HCT116 (cell line): Measurements from ENCODE around the gene DNAJC18. TPM values are rescaled to one million over a fixed set of nuclear protein-coding genes. Genes with fewer than 3 reads are reported as not detected.
A peak's percentile ranks its signal among the peaks of the same experiment; 100 is the strongest.

Experiments used
- ATAC-seq: fragments of 200-7000 bp; cut with Tn5 transposase; 2 replicates; pipeline ENCODE4 v1.9.1; 2020; ENCODE audit warnings: mild to moderate bottlenecking, moderate library complexity
- BruUV-seq: library from RNA; stranded (reverse); fragments of 400-500 nt; replicated peaks from 2 replicates; lab custom pipeline; 2021; lab: Mats Ljungman, UMichigan
- CTCF ChIA-PET: fragments of 300-600 bp; sonication (Branson Sonifier 250); formaldehyde crosslinking; loops from one replicate; lab custom pipeline; 2021; ENCODE audit warnings: antibody characterized with exemption; lab: Charles Lee
- POLR2A ChIA-PET: fragments of 300-600, 350-600 bp; sonication (Branson Sonifier 250); formaldehyde crosslinking; loops from one replicate; lab custom pipeline; 2021; ENCODE audit warnings: antibody characterized with exemption; lab: Charles Lee
- RAD21 ChIA-PET, 2 experiments: fragments of 300-600 bp; sonication (Branson Sonifier 250); formaldehyde crosslinking; loops; one replicate each; lab custom pipeline; 2023; ENCODE audit warnings: low total read pairs in 2 of 2; ENCODE audit not compliant: uncharacterized antibody in 2 of 2, unreplicated experiment in 2 of 2, low non-redundant PET in 1 of 2; lab: Charles Lee
- DNase-seq: peaks from one replicate; pipeline ENCODE4 v3.0.0-alpha.2; 2010; ENCODE audit warnings: low read depth, low spot score
- H2AFZ ChIP-seq: fragments of 200-600 bp; shearing (Covaris generic), sonication (generic); 2 replicates; pipeline ENCODE4 v1.6.1; 2017; ENCODE audit warnings: low read depth, mixed run types, mixed read lengths, antibody characterized with exemption, low read length; ENCODE audit not compliant: poor library complexity, severe bottlenecking
- H3K27ac ChIP-seq: 2 replicates; pipeline ENCODE4 v1.5.1; 2012; ENCODE audit warnings: low read depth, low read length
- H3K27me3 ChIP-seq: fragments of 200-600 bp; sonication (generic); 2 replicates; pipeline ENCODE4 v1.6.1; 2016; ENCODE audit warnings: mixed run types, low read length, mixed read lengths; ENCODE audit not compliant: insufficient read depth
- H3K36me3 ChIP-seq, 2 experiments: fragments of 200-500 bp in 1 of 2; fragments of 200-600 bp in 1 of 2; sonication (Bioruptor generic) in 1 of 2; sonication (generic) in 1 of 2; 2 replicates each; pipeline versions ENCODE4 v1.5.1 to v1.6.1; 2014 to 2016; ENCODE audit warnings: low read length in 2 of 2, inconsistent platforms in 1 of 2, mixed read lengths in 1 of 2, mixed run types in 1 of 2; ENCODE audit not compliant: insufficient read depth in 2 of 2, control insufficient read depth in 1 of 2
- H3K4me1 ChIP-seq, 2 experiments: fragments of 200-600 bp in 1 of 2; sonication (generic) in 1 of 2; 2 replicates each; pipeline versions ENCODE4 v1.5.1 to v1.6.1; 2012 to 2017; ENCODE audit warnings: low read length in 2 of 2, inconsistent platforms in 1 of 2, mild to moderate bottlenecking in 1 of 2, mixed read lengths in 1 of 2, mixed run types in 1 of 2, moderate library complexity in 1 of 2; ENCODE audit not compliant: insufficient read depth in 2 of 2, control insufficient read depth in 1 of 2
- H3K4me2 ChIP-seq: fragments of 200-600 bp; sonication (generic); 2 replicates; pipeline ENCODE4 v1.6.1; 2017; ENCODE audit warnings: mixed run types, low read length, mixed read lengths
- H3K4me3 ChIP-seq, 2 experiments: fragments of 200-600 bp in 1 of 2; sonication (generic) in 1 of 2; replicated peaks in 1 of 2; 2 replicates each; pipeline ENCODE4 v1.5.1; 2011 to 2016; ENCODE audit warnings: low read length in 2 of 2, control low read depth in 1 of 2, low read depth in 1 of 2, mild to moderate bottlenecking in 1 of 2, mixed read lengths in 1 of 2, mixed run types in 1 of 2
- H3K79me2 ChIP-seq: fragments of 200-600 bp; sonication (generic); 2 replicates; pipeline ENCODE4 v1.6.1; 2017; ENCODE audit warnings: mild to moderate bottlenecking, mixed run types, low read length, moderate library complexity, mixed read lengths; ENCODE audit not compliant: insufficient read depth
- H3K9ac ChIP-seq: fragments of 200-600 bp; sonication (generic); 2 replicates; pipeline ENCODE4 v1.6.1; 2016; ENCODE audit warnings: low read length, mixed read lengths
- H3K9me2 ChIP-seq: fragments of 200-600 bp; sonication (generic), shearing (Covaris generic); 2 replicates; pipeline ENCODE4 v1.6.1; 2017; ENCODE audit warnings: mixed run types, mild to moderate bottlenecking, moderate library complexity; ENCODE audit not compliant: insufficient read depth
- H3K9me3 ChIP-seq, 2 experiments: fragments of 200-500 bp in 1 of 2; fragments of 200-600 bp in 1 of 2; sonication (Bioruptor generic) in 1 of 2; sonication (generic) in 1 of 2; 2 replicates each; pipeline ENCODE4 v1.6.1; 2014 to 2017; ENCODE audit warnings: low read length in 2 of 2, mixed read lengths in 2 of 2, inconsistent platforms in 1 of 2, low read depth in 1 of 2, mild to moderate bottlenecking in 1 of 2, mixed run types in 1 of 2, moderate library complexity in 1 of 2; ENCODE audit not compliant: control insufficient read depth in 1 of 2, insufficient read depth in 1 of 2
- H4K20me1 ChIP-seq: fragments of 200-600 bp; sonication (generic), shearing (Covaris generic); 2 replicates; pipeline ENCODE4 v1.6.1; 2017; ENCODE audit warnings: mixed run types, mild to moderate bottlenecking, moderate library complexity; ENCODE audit not compliant: insufficient read depth
- CBX3 ChIP-seq: IDR thresholded peaks from 2 replicates; pipeline ENCODE4 v1.6.1; 2012; ENCODE audit warnings: low read depth
- CEBPB ChIP-seq: IDR thresholded peaks from 2 replicates; pipeline ENCODE4 v1.6.1; 2012; ENCODE audit warnings: low read depth
- CTCF ChIP-seq, 3 experiments: fragments of 200-600 bp in 1 of 3; sonication (generic) in 1 of 3; IDR thresholded peaks in 2 of 3; conservative IDR thresholded peaks in 1 of 3; 2 replicates each; pipeline ENCODE4 v1.5.1; 2012 to 2017; ENCODE audit warnings: low read depth in 2 of 3, low read length in 2 of 3, antibody characterized with exemption in 1 of 3, borderline replicate concordance in 1 of 3, control low read depth in 1 of 3, mild to moderate bottlenecking in 1 of 3, mixed read lengths in 1 of 3, mixed run types in 1 of 3, moderate library complexity in 1 of 3; ENCODE audit not compliant: insufficient read depth in 1 of 3
- ELF1 ChIP-seq: IDR thresholded peaks from 2 replicates; pipeline ENCODE4 v1.6.1; 2012; ENCODE audit warnings: low read depth, borderline replicate concordance
- EZH2phosphoT487 ChIP-seq: fragments of 200-600 bp; IDR thresholded peaks from 2 replicates; pipeline ENCODE4 v1.6.1; 2018; ENCODE audit warnings: antibody characterized with exemption, borderline replicate concordance
- FOSL1 ChIP-seq: IDR thresholded peaks from 2 replicates; pipeline ENCODE4 v1.6.1; 2012; ENCODE audit warnings: low read depth
- JUND ChIP-seq: IDR thresholded peaks from 2 replicates; pipeline ENCODE4 v1.6.1; 2012
- MAX ChIP-seq: IDR thresholded peaks from 2 replicates; pipeline ENCODE4 v1.6.1; 2012
- POLR2A ChIP-seq: IDR thresholded peaks from 2 replicates; pipeline ENCODE4 v1.7.0; 2011; ENCODE audit warnings: borderline replicate concordance; ENCODE audit not compliant: insufficient read depth, insufficient read length; ENCODE audit errors: extremely low read depth
- RAD21 ChIP-seq: IDR thresholded peaks from 2 replicates; pipeline ENCODE4 v1.6.1; 2012; ENCODE audit warnings: low read depth, mild to moderate bottlenecking
- SIN3A ChIP-seq: IDR thresholded peaks from 2 replicates; pipeline ENCODE4 v1.6.1; 2012; ENCODE audit warnings: low read depth
- SRF ChIP-seq: IDR thresholded peaks from 2 replicates; pipeline ENCODE4 v1.6.1; 2012; ENCODE audit warnings: low read depth
- TCF7L2 ChIP-seq: IDR thresholded peaks from 2 replicates; pipeline ENCODE4 v1.7.0; 2011; ENCODE audit warnings: borderline replicate concordance, inconsistent platforms; ENCODE audit not compliant: insufficient read depth, insufficient read length; ENCODE audit errors: extremely low read depth
- YY1 ChIP-seq: IDR thresholded peaks from 2 replicates; pipeline ENCODE4 v1.6.1; 2011; ENCODE audit warnings: low read length, low read depth, moderate library complexity, mild to moderate bottlenecking; ENCODE audit not compliant: insufficient replicate concordance; ENCODE audit errors: extremely low read depth
- ZBTB33 ChIP-seq: IDR thresholded peaks from 2 replicates; pipeline ENCODE4 v1.6.1; 2011; ENCODE audit warnings: mild to moderate bottlenecking, low read length, moderate library complexity; ENCODE audit not compliant: insufficient replicate concordance; ENCODE audit errors: extremely low read depth
- ZNF274 ChIP-seq: fragments of 200-500 bp; sonication (Bioruptor generic); IDR thresholded peaks from 2 replicates; pipeline ENCODE4 v1.6.1; 2014; ENCODE audit warnings: mild to moderate bottlenecking, low read depth, low read length, inconsistent platforms
- intact Hi-C: fragments of 100-400 bp; cut with micrococcal nuclease; formaldehyde crosslinking; loops from 2 replicates; pipeline ENCODE4 v1.10.0; 2022
- total RNA-seq: library from RNA; stranded (reverse); gene quantifications from one replicate; pipeline ENCODE4 v1.2.1, GENCODE V29; 2021; ENCODE audit not compliant: unreplicated experiment
- TF ChIP-seq, protein P1 (sequence below): IDR thresholded peaks from 2 replicates; pipeline ENCODE4 v1.6.1; 2012

The DNAJC18 gene
- total RNA-seq, 1 experiment from 2014 or later: 5.7 TPM

DNA sequence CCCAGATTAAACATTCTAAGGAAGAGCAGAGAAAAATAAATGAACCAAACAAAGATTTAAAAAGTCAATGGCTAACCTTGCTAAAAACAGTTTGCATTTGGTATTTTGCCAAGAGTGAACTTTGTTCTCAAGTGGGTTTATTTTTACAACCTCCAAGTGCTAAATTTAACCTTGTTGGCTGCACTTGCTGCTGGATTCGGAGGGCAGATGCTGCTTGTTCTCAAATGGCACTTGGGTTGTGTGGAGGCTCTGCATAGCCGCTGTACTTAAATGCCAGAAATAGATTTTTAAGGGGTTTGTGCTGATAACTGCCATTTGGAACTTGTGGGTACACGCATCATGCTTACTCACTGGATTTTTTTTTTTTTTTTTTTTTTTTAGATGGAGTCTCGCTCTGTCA, 22.1 kb downstream of the DNAJC18 start:
- Histone ChIP-seq H3K4me3 (no peak overlapping the region), H3K27ac (no peak overlapping the region), H3K79me2 (no peaks in the 10 kb centered on the region), H3K36me3 (no peaks in the 10 kb centered on the region), H4K20me1 (no peaks in the 10 kb centered on the region), H3K9ac (no peak overlapping the region), H3K9me2 (no peaks in the 10 kb centered on the region), H3K27me3 (no peaks in the 10 kb centered on the region), H3K4me1 (peaks cover 3 to 18% of the 10 kb centered on the region in 2 experiments; a peak in 3 of 4 replicates), H3K9me3 (no peaks in the 10 kb centered on the region), H3K4me2 (peak overlapping the region; percentile 20; the same call in 1 of the 2 replicates), H2AFZ (no peak overlapping the region)
- BruUV-seq: no TSS peak
- DNase-seq (no peak), ATAC-seq (no peak)
- CTCF ChIA-PET: no interaction called here
- intact Hi-C loops: no loop called here
- RAD21 ChIA-PET: no interaction called here
- POLR2A ChIA-PET: no interaction called here
- TF ChIP-seq, protein P1, sequence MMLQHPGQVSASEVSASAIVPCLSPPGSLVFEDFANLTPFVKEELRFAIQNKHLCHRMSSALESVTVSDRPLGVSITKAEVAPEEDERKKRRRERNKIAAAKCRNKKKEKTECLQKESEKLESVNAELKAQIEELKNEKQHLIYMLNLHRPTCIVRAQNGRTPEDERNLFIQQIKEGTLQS: no peak
- TF ChIP-seq EZH2phosphoT487 (no peak), ZNF274 (no peak), JUND (no peak), YY1 (no peak), SRF (no peak), ELF1 (no peak), POLR2A (no peak), CEBPB (no peak), CBX3 (no peak), MAX (no peak), FOSL1 (no peak), SIN3A (no peak), ZBTB33 (no peak), RAD21 (no peak), CTCF (IDR thresholded peaks at IDR 0.05 in 2 of 3, conservative IDR thresholded peaks at IDR 0.05 in 1 of 3; ENCODE audit: borderline replicate concordance in 1 of 3, insufficient read depth in 1 of 3, low read depth in 2 of 3, low read length in 2 of 3) (no peak), TCF7L2 (no peak)
